ENCODE data around the gene GID8. TPM values are rescaled to one million over a fixed set of nuclear protein-coding genes. Genes with fewer than 3 reads are reported as not detected.

GID8 gene
- polyA plus RNA-seq, 1 of the 3 experiments (the other 2 are of a cell fraction) = 18.1 TPM

- Histone ChIP-seq H3K4me1 (ENCODE audit: control insufficient read depth in 1 of 2, insufficient read depth in 2 of 2, low read depth in 1 of 2, low read length in 1 of 2) (peaks cover 7 to 15% of the 10 kb centered on the region in 2 experiments; a peak in 2 of 4 replicates), H3K79me2 (ENCODE audit: insufficient read depth) (peaks cover 51% of the 10 kb centered on the region), H3K9ac (no peak overlapping the region), H3K27ac (ENCODE audit: low read depth in 2 of 2, low read length in 1 of 2) (no peak overlapping the region), H3K4me3 (ENCODE audit: low read depth in 2 of 2, low read length in 1 of 2) (no peak overlapping the region), H3K9me3 (no peaks in the 10 kb centered on the region), H3K27me3 (ENCODE audit: insufficient read depth) (no peaks in the 10 kb centered on the region), H3K4me2 (no peak overlapping the region), H3F3A (replicated peaks; ENCODE audit: insufficient read depth) (peaks cover 33% of the 10 kb centered on the region), H2AFZ (ENCODE audit: low read depth) (no peak overlapping the region), H3K36me3 (replicated peaks in 1 of 2; ENCODE audit: control insufficient read depth in 1 of 2, insufficient read depth in 2 of 2, low read length in 1 of 2) (peaks cover 44 to 77% of the 10 kb centered on the region in 2 experiments), H3K9me2 (no peaks in the 10 kb centered on the region), H4K20me1 (ENCODE audit: insufficient read depth) (peaks cover 43% of the 10 kb centered on the region)
- TF ChIP-seq NRF1 (IDR thresholded peaks at IDR 0.05; ENCODE audit: low read depth, low read length) = no peak
- TF ChIP-seq USF1 (IDR thresholded peaks at IDR 0.05; ENCODE audit: borderline replicate concordance, low read depth) = no peak
- TF ChIP-seq SMC3 (IDR thresholded peaks at IDR 0.05; ENCODE audit: low read depth, low read length) = no peak
- TF ChIP-seq RCOR1 (IDR thresholded peaks at IDR 0.05; ENCODE audit: low read length) = no peak
- no peak for TF ChIP-seq JUND (IDR thresholded peaks at IDR 0.05)
- no peak for TF ChIP-seq CHD2 (IDR thresholded peaks at IDR 0.05; ENCODE audit: low read length, partially characterized antibody)
- TF ChIP-seq RXRA (IDR thresholded peaks at IDR 0.05; ENCODE audit: borderline replicate concordance, low read depth) = no peak
- TF ChIP-seq GATA2 (CRISPR knock-in tag; IDR thresholded peaks at IDR 0.05) = no peak
- no peak for TF ChIP-seq SIN3A (IDR thresholded peaks at IDR 0.05; ENCODE audit: borderline replicate concordance, low read depth, low read length)
- WGBS (ENCODE audit: low lambda C conversion rate) = 85% methylated on average over 4 of the region's 7 CpGs
- ChIA-PET POLR2A (no interaction called here), CTCF (interaction anchor here (1.2 to 9.8 kb wide), 6 partner anchors 12 to 68 kb away, joined by 3 to 181 read pairs (median 41); partner anchors contain the start of gene TCFL5)
- no peak for DNase-seq
Observed at GRCh38 chr20:62902926-62903615, 34.9 kb upstream of the GID8 start.

GRCh38 chr20:62905536-62906117 lies 32.3 kb upstream of the GID8 start:
- no peak overlapping the region for H3K27ac ChIP-seq (ENCODE audit: low read depth in 2 of 2, low read length in 1 of 2)
- H3K4me3 ChIP-seq (ENCODE audit: low read depth in 2 of 2, low read length in 1 of 2) = no peak overlapping the region
- 92% methylated on average over 15 of the region's 17 CpGs for WGBS (ENCODE audit: low lambda C conversion rate)
- H3F3A ChIP-seq (replicated peaks; ENCODE audit: insufficient read depth) = peaks cover 36% of the 10 kb centered on the region
- H3K79me2 ChIP-seq (ENCODE audit: insufficient read depth) = peaks cover 70% of the 10 kb centered on the region
- no peaks in the 10 kb centered on the region for H3K27me3 ChIP-seq (ENCODE audit: insufficient read depth)
- ChIA-PET POLR2A (no interaction called here), CTCF (interaction anchor here (9.8 to 9.9 kb wide), 2 partner anchors 15 to 30 kb away, joined by 86 to 127 read pairs; partner anchors contain the start of gene DIDO1)
- H4K20me1 ChIP-seq (ENCODE audit: insufficient read depth) = peaks cover 65% of the 10 kb centered on the region
- no peak overlapping the region for H3K4me2 ChIP-seq
- peaks cover 1 to 6% of the 10 kb centered on the region in 2 experiments; a peak in 2 of 4 replicates for H3K4me1 ChIP-seq (ENCODE audit: control insufficient read depth in 1 of 2, insufficient read depth in 2 of 2, low read depth in 1 of 2, low read length in 1 of 2)
- H3K9me3 ChIP-seq = no peaks in the 10 kb centered on the region
- no peak for DNase-seq
- no peak overlapping the region for H2AFZ ChIP-seq (ENCODE audit: low read depth)
- H3K36me3 ChIP-seq (replicated peaks in 1 of 2; ENCODE audit: control insufficient read depth in 1 of 2, insufficient read depth in 2 of 2, low read length in 1 of 2) = peaks cover 65 to 96% of the 10 kb centered on the region in 2 experiments
- H3K9me2 ChIP-seq = no peaks in the 10 kb centered on the region
- no peak overlapping the region for H3K9ac ChIP-seq
- TF ChIP-seq NFIC (IDR thresholded peaks at IDR 0.05; ENCODE audit: borderline replicate concordance) (no peak), POLR2AphosphoS5 (IDR thresholded peaks at IDR 0.05; ENCODE audit: low read depth, low read length) (no peak), TEAD4 (IDR thresholded peaks at IDR 0.05; ENCODE audit: borderline replicate concordance, insufficient read depth) (no peak), GABPA (IDR thresholded peaks at IDR 0.05; ENCODE audit: low read depth) (no peak), TCF12 (IDR thresholded peaks at IDR 0.05) (no peak), JUND (IDR thresholded peaks at IDR 0.05) (no peak), IRF3 (IDR thresholded peaks at IDR 0.05; ENCODE audit: low read depth, low read length) (no peak), PBX3 (IDR thresholded peaks at IDR 0.05) (no peak), CHD2 (IDR thresholded peaks at IDR 0.05; ENCODE audit: low read length, partially characterized antibody) (no peak), FOSL2 (IDR thresholded peaks at IDR 0.05; ENCODE audit: borderline replicate concordance, low read depth) (no peak), CTCF (IDR thresholded peaks at IDR 0.05) (no peak), USF2 (IDR thresholded peaks at IDR 0.05; ENCODE audit: borderline replicate concordance, low read depth, low read length) (no peak)

Data from SK-N-SH (cell line).